Measurements from ENCODE around the gene TBC1D14.

The TBC1D14 gene

DNA sequence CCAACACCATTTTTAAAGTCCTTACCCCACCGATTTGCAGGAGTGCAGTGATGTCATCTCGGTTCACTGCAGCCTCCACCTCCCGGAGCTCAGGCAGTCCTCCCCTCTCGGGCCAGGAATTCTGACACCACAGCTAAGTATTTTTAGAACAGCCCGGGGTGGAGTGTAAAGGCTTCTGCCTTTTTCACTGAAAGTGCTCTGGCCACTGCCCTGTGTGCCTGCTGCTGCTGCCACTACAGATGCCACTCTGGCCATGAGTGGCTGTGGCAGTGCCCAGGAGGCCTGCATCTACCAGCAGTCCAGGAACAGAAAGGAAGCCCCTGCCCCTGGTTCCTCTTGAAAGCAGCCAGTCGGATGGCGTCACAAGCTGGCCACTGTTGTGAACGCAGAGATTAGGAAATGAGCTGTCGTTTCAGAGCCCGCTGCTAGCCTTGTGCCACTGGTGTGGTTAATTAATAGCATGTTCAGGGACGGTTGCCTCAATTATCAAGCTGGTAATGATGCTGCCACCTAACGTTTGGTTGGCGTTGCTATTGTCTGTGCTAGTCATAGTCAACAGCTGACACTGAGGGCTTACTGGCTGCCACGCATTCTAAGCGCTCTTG lies 23.6 kb upstream of the TBC1D14 start:
- no peak overlapping the region for H3K4me3 ChIP-seq (ENCODE audit: low read length, poor library complexity, severe bottlenecking)
- no peaks in the 10 kb centered on the region for H3K27me3 ChIP-seq (ENCODE audit: insufficient read depth, low read length, poor library complexity, severe bottlenecking)
- no peak overlapping the region for H3K9ac ChIP-seq (ENCODE audit: low read depth, low read length, poor library complexity, severe bottlenecking)
- H3K79me2 ChIP-seq (ENCODE audit: insufficient read depth, low read length), result no peaks in the 10 kb centered on the region
- TF ChIP-seq CTCF (conservative IDR thresholded peaks at IDR 0.05; ENCODE audit: low read length), result no peak
- TF ChIP-seq EZH2phosphoT487 (IDR thresholded peaks at IDR 0.05; ENCODE audit: borderline replicate concordance), result no peak
- peaks cover 11% of the 10 kb centered on the region; the same call in 1 of the 2 replicates for H3K9me3 ChIP-seq (ENCODE audit: insufficient read depth, low read depth, low read length)
- H3F3A ChIP-seq (ENCODE audit: low read depth), result no peaks in the 10 kb centered on the region
- H4K20me1 ChIP-seq (ENCODE audit: insufficient read depth, low read length, poor library complexity, severe bottlenecking), result no peaks in the 10 kb centered on the region
- no peaks in the 10 kb centered on the region for H3K9me2 ChIP-seq (replicated peaks; ENCODE audit: low read depth, low read length)
- no peaks in the 10 kb centered on the region for H3K4me1 ChIP-seq (ENCODE audit: insufficient read depth, low read length, poor library complexity, severe bottlenecking)
- H2AFZ ChIP-seq (ENCODE audit: low read length), result no peak overlapping the region
- H3K36me3 ChIP-seq (ENCODE audit: insufficient read depth, low read length), result peaks cover 29% of the 10 kb centered on the region; the same call in 1 of the 2 replicates
- no peak overlapping the region for H3K4me2 ChIP-seq (ENCODE audit: low read depth, low read length, poor library complexity, severe bottlenecking)

DNA sequence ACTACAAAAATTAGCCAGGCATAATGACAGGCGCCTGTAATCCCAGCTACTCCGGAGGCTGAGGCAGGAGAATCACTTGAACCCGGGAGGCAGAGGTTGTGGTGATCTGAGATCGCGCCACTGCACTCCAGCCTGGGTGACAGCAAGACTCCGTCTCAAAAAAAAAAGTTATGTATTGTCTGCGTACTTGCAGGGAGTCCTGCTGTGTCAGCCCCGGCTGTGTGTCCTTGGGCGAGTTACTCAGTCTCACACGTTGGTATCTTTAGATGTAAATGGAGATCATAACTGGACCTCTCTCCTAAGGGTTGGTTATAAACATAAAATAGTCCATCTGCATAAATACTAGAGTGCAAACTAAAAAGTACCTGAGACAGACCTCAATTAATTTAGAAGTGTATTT lies 22.7 kb upstream of the TBC1D14 start:
- H3K4me3 ChIP-seq (ENCODE audit: low read length, poor library complexity, severe bottlenecking), result no peak overlapping the region
- H2AFZ ChIP-seq (ENCODE audit: low read length), result no peak overlapping the region
- peaks cover 21% of the 10 kb centered on the region; the same call in 1 of the 2 replicates for H3K36me3 ChIP-seq (ENCODE audit: insufficient read depth, low read length)
- no peak overlapping the region for H3K9ac ChIP-seq (ENCODE audit: low read depth, low read length, poor library complexity, severe bottlenecking)
- H3K9me2 ChIP-seq (replicated peaks; ENCODE audit: low read depth, low read length), result no peaks in the 10 kb centered on the region
- H3K27me3 ChIP-seq (ENCODE audit: insufficient read depth, low read length, poor library complexity, severe bottlenecking), result no peaks in the 10 kb centered on the region
- H3K9me3 ChIP-seq (ENCODE audit: insufficient read depth, low read depth, low read length), result peaks cover 11% of the 10 kb centered on the region; the same call in 1 of the 2 replicates
- no peak overlapping the region for H3K4me2 ChIP-seq (ENCODE audit: low read depth, low read length, poor library complexity, severe bottlenecking)
- H4K20me1 ChIP-seq (ENCODE audit: insufficient read depth, low read length, poor library complexity, severe bottlenecking), result no peaks in the 10 kb centered on the region
- TF ChIP-seq EZH2phosphoT487 (IDR thresholded peaks at IDR 0.05; ENCODE audit: borderline replicate concordance), result no peak
- no peak for TF ChIP-seq CTCF (conservative IDR thresholded peaks at IDR 0.05; ENCODE audit: low read length)
- H3K4me1 ChIP-seq (ENCODE audit: insufficient read depth, low read length, poor library complexity, severe bottlenecking), result peaks cover 6% of the 10 kb centered on the region
- no peaks in the 10 kb centered on the region for H3K79me2 ChIP-seq (ENCODE audit: insufficient read depth, low read length)
- no peaks in the 10 kb centered on the region for H3F3A ChIP-seq (ENCODE audit: low read depth)

GRCh38 chr4:6887591-6888371 lies 21.8 kb upstream of the TBC1D14 start:
- Histone ChIP-seq H3K9me2 (replicated peaks; ENCODE audit: low read depth, low read length) (no peaks in the 10 kb centered on the region), H3K79me2 (ENCODE audit: insufficient read depth, low read length) (no peaks in the 10 kb centered on the region), H3K36me3 (ENCODE audit: insufficient read depth, low read length) (peaks cover 12% of the 10 kb centered on the region; the same call in 1 of the 2 replicates), H3K4me1 (ENCODE audit: insufficient read depth, low read length, poor library complexity, severe bottlenecking) (peaks cover 13% of the 10 kb centered on the region), H3K9me3 (ENCODE audit: insufficient read depth, low read depth, low read length) (peaks cover 11% of the 10 kb centered on the region; the same call in 1 of the 2 replicates), H3F3A (ENCODE audit: low read depth) (no peaks in the 10 kb centered on the region), H3K9ac (ENCODE audit: low read depth, low read length, poor library complexity, severe bottlenecking) (no peak overlapping the region), H4K20me1 (ENCODE audit: insufficient read depth, low read length, poor library complexity, severe bottlenecking) (no peaks in the 10 kb centered on the region), H3K4me3 (ENCODE audit: low read length, poor library complexity, severe bottlenecking) (no peak overlapping the region), H3K27me3 (ENCODE audit: insufficient read depth, low read length, poor library complexity, severe bottlenecking) (no peaks in the 10 kb centered on the region), H2AFZ (ENCODE audit: low read length) (no peak overlapping the region), H3K4me2 (ENCODE audit: low read depth, low read length, poor library complexity, severe bottlenecking) (no peak overlapping the region)
- TF ChIP-seq CTCF (conservative IDR thresholded peaks at IDR 0.05; ENCODE audit: low read length), result no peak
- no peak for TF ChIP-seq EZH2phosphoT487 (IDR thresholded peaks at IDR 0.05; ENCODE audit: borderline replicate concordance)

Data from Loucy (cell line).